Naive thymus-derived CD4-positive, alpha-beta T cell (primary cell): ENCODE measurements around the gene HACE1. TPM values are rescaled to one million over a fixed set of nuclear protein-coding genes. Genes with fewer than 3 reads are reported as not detected.

Source experiments
- ATAC-seq: fragments of 150-1000 bp; cut with Tn5 transposase; 2 replicates; pipeline ENCODE4 v1.10.0; 2021; ENCODE audit warnings: mild to moderate bottlenecking, moderate library complexity
- CTCF ChIA-PET: fragments of 350-600 bp; sonication (Branson Sonifier 250); formaldehyde crosslinking; loops from one replicate; lab custom pipeline; 2021; ENCODE audit warnings: antibody characterized with exemption; lab: Charles Lee
- POLR2A ChIA-PET: fragments of 350-600 bp; sonication (Branson Sonifier 250); formaldehyde crosslinking; loops from one replicate; lab custom pipeline; 2021; ENCODE audit warnings: antibody characterized with exemption, inconsistent platforms; lab: Charles Lee
- DNase-seq, 9 donors: peaks; one replicate each; pipeline versions ENCODE4 v3.0.0 to v3.0.0-alpha.2; 2020 to 2022; ENCODE audit warnings: mixed read lengths in 1 of 9
- H3K27ac ChIP-seq: one replicate; pipeline ENCODE4 v1.7.0; 2013; ENCODE audit warnings: mild to moderate bottlenecking, low read depth, low read length, moderate library complexity
- H3K27me3 ChIP-seq, 2 donors: one replicate each; pipeline ENCODE4 v1.7.0; 2013; ENCODE audit warnings: low read length in 2 of 2, mild to moderate bottlenecking in 2 of 2, moderate library complexity in 2 of 2; ENCODE audit not compliant: control insufficient read depth in 2 of 2, insufficient read depth in 2 of 2
- H3K36me3 ChIP-seq, 3 experiments: 1 replicate in 2 of 3; 2 replicates in 1 of 3; pipeline ENCODE4 v1.7.0; 2013; ENCODE audit warnings: low read length in 3 of 3, mild to moderate bottlenecking in 3 of 3, moderate library complexity in 1 of 3; ENCODE audit not compliant: insufficient read depth in 3 of 3, control insufficient read depth in 2 of 3
- H3K4me1 ChIP-seq, 2 donors: one replicate each; pipeline ENCODE4 v1.7.0; 2013; ENCODE audit warnings: low read length in 2 of 2, mild to moderate bottlenecking in 2 of 2, moderate library complexity in 1 of 2; ENCODE audit not compliant: control insufficient read depth in 2 of 2, insufficient read depth in 2 of 2
- H3K4me3 ChIP-seq: 2 replicates; pipeline ENCODE4 v1.7.0; 2013; ENCODE audit warnings: mild to moderate bottlenecking, low read length
- H3K9me3 ChIP-seq, 3 experiments: 1 replicate in 2 of 3; 2 replicates in 1 of 3; pipeline ENCODE4 v1.7.0; 2013; ENCODE audit warnings: low read length in 3 of 3; ENCODE audit not compliant: control insufficient read depth in 2 of 3
- H3K27ac Mint-ChIP-seq, 9 donors: one replicate each; pipeline ENCODE4 v1.8.0; 2020 to 2022; ENCODE audit warnings: mixed read lengths in 9 of 9, mild to moderate bottlenecking in 8 of 9, moderate library complexity in 5 of 9, inconsistent platforms in 2 of 9
- H3K27me3 Mint-ChIP-seq, 5 donors: one replicate each; pipeline ENCODE4 v1.8.0; 2021 to 2022; ENCODE audit warnings: mixed read lengths in 5 of 5, mild to moderate bottlenecking in 1 of 5
- H3K36me3 Mint-ChIP-seq, 5 donors: one replicate each; pipeline ENCODE4 v1.8.0; 2020 to 2022; ENCODE audit warnings: mixed read lengths in 5 of 5, mild to moderate bottlenecking in 3 of 5, inconsistent platforms in 1 of 5
- H3K4me1 Mint-ChIP-seq, 7 donors: one replicate each; pipeline ENCODE4 v1.8.0; 2020 to 2022; ENCODE audit warnings: mixed read lengths in 7 of 7, mild to moderate bottlenecking in 3 of 7, inconsistent platforms in 1 of 7
- H3K4me3 Mint-ChIP-seq, 10 donors: one replicate each; pipeline ENCODE4 v1.8.0; 2020 to 2022; ENCODE audit warnings: mild to moderate bottlenecking in 10 of 10, mixed read lengths in 10 of 10, moderate library complexity in 6 of 10, inconsistent platforms in 2 of 10
- H3K9me3 Mint-ChIP-seq, 11 donors: one replicate each; pipeline ENCODE4 v1.8.0; 2020 to 2022; ENCODE audit warnings: mixed read lengths in 11 of 11, mild to moderate bottlenecking in 4 of 11, inconsistent platforms in 1 of 11, moderate library complexity in 1 of 11
- intact Hi-C, 2 donors: fragments of 100-400 bp; cut with micrococcal nuclease; formaldehyde crosslinking; loops; one replicate each; pipeline ENCODE4 v1.15.1; 2023
- polyA plus RNA-seq, 2 donors: library from polyadenylated mRNA; unstranded; fragments of 300-500 nt; fragmentation: Illumina TruSeq; gene quantifications; one replicate each; pipeline ENCODE4 v1.2.3, GENCODE V29; 2021
- total RNA-seq, 6 experiments: library from RNA in 5 of 6; stranded (reverse) in 5 of 6; gene quantifications; 1 replicate in 5 of 6; 2 replicates in 1 of 6; pipeline ENCODE4 v1.2.3 and lab custom pipeline; 2021 to 2026

HACE1 gene
- total and polyA plus RNA-seq, 7 experiments from 2014 or later: 4.1 to 17.1 (median 12.1) TPM

DNA sequence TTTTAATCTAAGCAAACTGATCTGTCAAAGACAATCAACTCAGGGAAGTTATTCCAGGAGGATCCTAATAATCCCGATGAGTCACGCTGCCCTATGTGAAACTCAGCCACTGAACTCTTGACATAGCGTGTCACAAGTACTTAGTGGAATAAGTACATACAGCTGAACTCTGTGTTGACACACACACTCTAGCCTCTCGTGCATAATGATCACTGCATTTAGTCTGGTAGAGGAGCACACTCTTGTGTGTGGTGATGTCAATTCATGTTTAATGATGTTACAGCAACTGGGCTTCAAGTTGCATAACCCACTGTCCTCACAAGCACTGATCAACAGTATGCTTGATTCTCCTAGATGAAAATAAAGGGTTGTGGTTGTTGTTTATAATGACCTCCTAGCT lies 148.3 kb downstream of the HACE1 start:
- no peak for DNase-seq

DNA sequence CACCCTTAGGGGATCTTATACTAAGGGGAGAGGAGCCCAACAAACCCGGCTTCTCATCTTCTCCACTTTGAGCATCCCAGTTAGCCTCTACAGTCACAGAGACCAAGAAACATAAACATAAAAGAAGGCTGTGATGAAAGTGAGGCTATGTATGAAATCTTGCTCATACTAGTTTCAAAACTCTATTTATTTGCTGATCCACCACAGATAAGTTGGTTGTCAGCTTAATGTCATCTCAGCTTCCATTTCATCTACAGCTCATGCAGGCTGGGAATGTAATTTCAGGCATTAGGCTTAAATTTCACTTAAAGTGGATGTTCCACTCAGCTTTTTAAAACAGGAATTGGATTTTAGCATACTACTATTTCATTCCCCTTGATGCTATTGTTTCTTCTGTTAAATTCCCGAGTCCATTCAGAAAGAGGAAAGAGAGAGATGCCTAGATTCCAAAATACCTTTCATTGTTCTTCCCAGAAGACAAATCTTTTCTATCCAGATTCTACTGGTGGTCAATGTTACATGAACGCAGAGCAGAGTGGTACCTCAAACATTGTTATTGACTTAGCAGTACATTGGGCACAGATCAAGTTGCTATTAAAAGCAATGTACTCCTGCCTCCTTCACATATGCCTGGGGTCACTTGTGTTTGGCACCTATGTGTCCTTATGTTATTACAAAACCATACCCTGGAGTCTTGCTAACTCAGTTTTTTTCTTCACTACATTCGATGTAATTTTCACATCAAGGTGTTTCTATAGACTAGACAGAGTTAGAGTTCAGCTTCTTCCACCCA lies 149.0 kb downstream of the HACE1 start:
- H3K27ac Mint-ChIP-seq: no peak overlapping the region
- POLR2A ChIA-PET: no interaction called here
- H3K9me3 Mint-ChIP-seq: peaks cover 0 to 20% (median 6%) of the 10 kb centered on the region in 11 donors
- Histone ChIP-seq H3K4me1 (peaks cover 1 to 6% of the 10 kb centered on the region in 2 donors), H3K9me3 (no peaks in the 10 kb centered on the region), H3K36me3 (no peaks in the 10 kb centered on the region), H3K4me3 (no peak overlapping the region), H3K27me3 (no peaks in the 10 kb centered on the region), H3K27ac (no peak overlapping the region)
- H3K36me3 Mint-ChIP-seq: peaks cover 0 to 16% (median 5%) of the 10 kb centered on the region in 5 donors
- DNase-seq: no peak
- ATAC-seq: no peak
- H3K4me3 Mint-ChIP-seq: no peak overlapping the region
- intact Hi-C loops: no loop called here
- H3K4me1 Mint-ChIP-seq: peaks cover 6 to 21% (median 12%) of the 10 kb centered on the region in 7 donors
- H3K27me3 Mint-ChIP-seq: no peaks in the 10 kb centered on the region
- CTCF ChIA-PET: no interaction called here

More for the DNA sequence above, 148.3 kb downstream of the HACE1 start:
- no peak overlapping the region for H3K27ac Mint-ChIP-seq
- Histone ChIP-seq H3K4me3 (no peak overlapping the region), H3K4me1 (peaks cover 0 to under 1% of the 10 kb centered on the region in 2 donors), H3K27ac (no peak overlapping the region), H3K27me3 (no peaks in the 10 kb centered on the region), H3K36me3 (no peaks in the 10 kb centered on the region), H3K9me3 (no peaks in the 10 kb centered on the region)
- intact Hi-C loops: no loop called here
- CTCF ChIA-PET: no interaction called here
- peaks cover under 1 to 15% (median 8%) of the 10 kb centered on the region in 7 donors for H3K4me1 Mint-ChIP-seq
- no peaks in the 10 kb centered on the region for H3K27me3 Mint-ChIP-seq
- no peak overlapping the region for H3K4me3 Mint-ChIP-seq
- H3K9me3 Mint-ChIP-seq: peaks cover 0 to 18% (median 6%) of the 10 kb centered on the region in 11 donors
- H3K36me3 Mint-ChIP-seq: peaks cover 0 to 15% (median 5%) of the 10 kb centered on the region in 5 donors
- ATAC-seq: peak; percentile 32
- POLR2A ChIA-PET: no interaction called here

DNA sequence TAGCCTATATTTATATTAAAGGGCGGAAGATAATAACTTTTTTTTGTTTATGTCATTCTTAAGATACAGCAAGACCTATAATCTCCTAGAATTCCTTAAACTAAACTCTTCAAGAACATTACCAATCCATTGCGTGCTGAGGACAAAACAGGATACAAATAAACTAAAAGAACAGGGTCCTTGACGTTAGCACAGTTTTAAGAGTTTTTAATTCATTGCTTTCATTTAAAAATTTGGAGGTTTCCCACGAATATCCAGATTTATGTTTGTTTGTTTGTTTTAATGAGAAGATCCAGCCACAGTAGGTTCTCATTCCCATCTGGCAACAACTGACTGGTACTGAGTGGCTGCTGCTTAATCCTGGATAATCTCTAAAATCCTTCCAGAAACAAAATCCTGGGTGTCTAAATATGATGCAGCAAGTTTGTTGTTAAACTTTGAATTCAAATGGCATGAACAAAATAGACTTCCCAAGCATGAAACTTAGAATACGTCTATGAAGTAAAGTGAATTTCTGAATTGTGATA lies 153.7 kb downstream of the HACE1 start:
- H3K27me3 Mint-ChIP-seq: no peaks in the 10 kb centered on the region
- ATAC-seq: no peak
- Histone ChIP-seq H3K27me3 (no peaks in the 10 kb centered on the region), H3K27ac (no peak overlapping the region), H3K36me3 (no peaks in the 10 kb centered on the region), H3K4me1 (peaks cover 20 to 30% of the 10 kb centered on the region in 2 donors), H3K9me3 (no peaks in the 10 kb centered on the region), H3K4me3 (no peak overlapping the region)
- intact Hi-C loops: loop anchor here (2.0 to 10.0 kb wide), 2 partner anchors 23 to 149 kb away; partner anchors contain the start of gene HACE1 (in 1 of the 2)
- DNase-seq: no peak
- peaks cover 0 to 21% (median 5%) of the 10 kb centered on the region in 5 donors for H3K36me3 Mint-ChIP-seq
- H3K4me3 Mint-ChIP-seq: peak overlapping the region in 9 of 10 donors; percentile 64 to 88 (median 80)
- H3K9me3 Mint-ChIP-seq: peaks cover 0 to 20% (median 6%) of the 10 kb centered on the region in 11 donors
- ChIA-PET POLR2A (no interaction called here), CTCF (no interaction called here)
- peaks cover 25 to 55% (median 46%) of the 10 kb centered on the region in 7 donors for H3K4me1 Mint-ChIP-seq
- H3K27ac Mint-ChIP-seq: peak overlapping the region in 4 of 9 donors; percentile 9 to 82 (median 67)

DNA sequence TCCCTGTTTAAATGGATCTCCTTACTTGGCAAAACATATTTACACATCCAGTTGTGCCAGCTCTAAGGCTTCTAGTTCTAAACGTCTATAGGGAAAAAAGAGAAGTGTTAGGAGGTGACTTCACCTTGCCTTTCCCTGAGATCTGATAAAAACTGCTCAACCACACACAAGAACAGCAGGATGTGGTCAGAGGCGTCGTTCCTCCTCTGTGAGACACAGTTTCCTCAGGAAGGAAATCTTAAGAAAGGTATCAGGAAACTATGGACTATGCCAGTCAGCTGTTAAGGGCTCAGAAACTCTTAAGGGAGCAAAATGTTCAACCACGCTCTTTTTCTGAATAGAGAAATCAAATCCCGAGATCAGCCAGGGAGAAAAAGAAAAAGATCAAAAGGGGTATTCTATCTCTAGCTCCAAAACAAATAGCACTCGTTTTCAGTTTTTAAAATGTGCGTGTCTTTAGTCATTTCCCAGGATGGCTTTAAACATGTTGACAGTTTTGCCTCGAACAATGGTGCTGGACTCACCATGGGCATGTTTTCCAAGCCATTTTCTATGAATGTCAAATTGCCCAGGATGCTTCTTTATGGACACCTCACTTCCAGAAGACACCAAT lies 154.5 kb downstream of the HACE1 start:
- ATAC-seq (peak; percentile 87), DNase-seq (peak in 8 of 9 donors; percentile 20 to 66 (median 60))
- peaks cover 0 to 21% (median 5%) of the 10 kb centered on the region in 5 donors for H3K36me3 Mint-ChIP-seq
- Histone ChIP-seq H3K9me3 (no peaks in the 10 kb centered on the region), H3K4me3 (peak overlapping the region; percentile 11), H3K4me1 (peaks cover 20 to 30% of the 10 kb centered on the region in 2 donors), H3K27me3 (no peaks in the 10 kb centered on the region), H3K36me3 (no peaks in the 10 kb centered on the region), H3K27ac (no peak overlapping the region)
- peaks cover 0 to 20% (median 6%) of the 10 kb centered on the region in 11 donors for H3K9me3 Mint-ChIP-seq
- ChIA-PET CTCF (no interaction called here), POLR2A (no interaction called here)
- H3K27me3 Mint-ChIP-seq: no peaks in the 10 kb centered on the region
- intact Hi-C loops: loop anchor here (2.0 to 10.0 kb wide), 2 partner anchors 22 to 150 kb away; partner anchors contain the start of gene HACE1 (in 1 of the 2)
- H3K4me3 Mint-ChIP-seq: peak overlapping the region; percentile 64 to 88 (median 80)
- peaks cover 27 to 54% (median 46%) of the 10 kb centered on the region in 7 donors for H3K4me1 Mint-ChIP-seq
- H3K27ac Mint-ChIP-seq: peak overlapping the region; percentile 28 to 81 (median 66)

DNA sequence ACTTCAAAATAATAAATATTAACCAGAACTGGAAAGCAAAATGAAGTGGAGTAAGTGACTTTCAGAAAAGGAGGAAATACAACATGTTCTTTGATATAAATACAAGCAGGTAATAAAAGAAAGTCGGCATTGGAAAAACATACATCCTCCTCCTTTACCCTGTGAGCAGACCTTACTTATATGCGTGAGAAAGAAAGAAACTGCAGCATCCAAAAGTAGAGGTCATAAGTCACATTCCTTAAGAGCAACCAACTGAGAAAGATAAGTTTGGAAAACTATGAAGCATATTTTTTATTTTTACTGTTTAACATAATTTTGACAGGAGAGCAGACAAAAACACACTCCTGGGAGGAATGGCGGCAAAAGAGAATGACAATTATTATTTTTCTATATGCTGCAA lies 155.5 kb downstream of the HACE1 start:
- Histone ChIP-seq H3K4me1 (peaks cover 20 to 30% of the 10 kb centered on the region in 2 donors), H3K9me3 (no peaks in the 10 kb centered on the region), H3K27me3 (no peaks in the 10 kb centered on the region), H3K27ac (no peak overlapping the region), H3K4me3 (no peak overlapping the region), H3K36me3 (no peaks in the 10 kb centered on the region)
- POLR2A ChIA-PET: no interaction called here
- DNase-seq (no peak), ATAC-seq (no peak)
- CTCF ChIA-PET: no interaction called here
- Mint-ChIP-seq H3K9me3 (peaks cover 0 to 12% (median 1%) of the 10 kb centered on the region in 11 donors), H3K4me1 (peaks cover 29 to 58% (median 46%) of the 10 kb centered on the region in 7 donors), H3K27ac (peak overlapping the region in 3 of 9 donors; percentile 28 to 64 (median 62)), H3K4me3 (peak overlapping the region in 9 of 10 donors; percentile 12 to 82 (median 56)), H3K36me3 (peaks cover 0 to 16% (median under 1%) of the 10 kb centered on the region in 5 donors), H3K27me3 (no peaks in the 10 kb centered on the region)
- intact Hi-C loops: loop anchor here (2.0 to 10.0 kb wide), 2 partner anchors 21 to 151 kb away; partner anchors contain the start of gene HACE1 (in 1 of the 2)

DNA sequence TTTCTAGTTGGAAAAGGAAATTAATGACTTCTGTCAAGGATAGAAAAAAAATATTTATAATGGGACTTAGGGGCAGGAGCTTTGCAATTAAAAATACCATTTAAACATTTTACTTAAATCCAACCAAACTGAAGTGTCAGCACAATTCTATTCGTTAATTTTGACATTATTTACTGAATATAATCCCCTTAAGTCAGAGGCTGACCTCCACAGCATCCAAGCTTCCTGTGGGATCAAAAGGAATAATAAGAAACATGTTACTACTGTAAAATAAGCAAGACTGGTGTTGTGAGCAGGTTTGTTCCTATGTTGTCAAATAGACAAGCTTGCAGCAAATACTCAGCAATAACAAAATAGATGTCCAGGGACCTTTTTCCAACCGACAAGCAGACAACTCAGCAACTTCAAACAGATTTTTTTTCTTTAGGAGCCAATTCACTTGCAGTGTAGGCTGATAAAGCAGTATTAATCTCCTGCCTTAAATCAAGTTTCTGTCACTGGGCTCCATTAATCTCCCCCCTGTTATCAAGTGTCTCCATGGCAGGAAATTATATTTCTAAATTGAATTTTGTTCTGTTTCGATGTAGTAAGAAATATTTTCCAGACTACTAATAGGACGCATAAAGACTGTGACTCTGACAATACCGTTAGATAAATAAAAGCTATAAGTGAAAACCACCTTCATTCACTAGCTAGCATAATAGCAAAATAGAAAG lies 157.4 kb downstream of the HACE1 start:
- Histone ChIP-seq H3K27ac (no peak overlapping the region), H3K27me3 (no peaks in the 10 kb centered on the region), H3K9me3 (no peaks in the 10 kb centered on the region), H3K4me1 (peaks cover 20 to 30% of the 10 kb centered on the region in 2 donors), H3K4me3 (no peak overlapping the region), H3K36me3 (no peaks in the 10 kb centered on the region)
- no peak for DNase-seq
- Mint-ChIP-seq H3K27me3 (no peaks in the 10 kb centered on the region), H3K9me3 (peaks cover 0 to 10% (median 0%) of the 10 kb centered on the region in 11 donors), H3K4me3 (peak overlapping the region in 3 of 10 donors; percentile 5 to 82 (median 6)), H3K36me3 (peaks cover 0 to 7% (median 0%) of the 10 kb centered on the region in 5 donors), H3K27ac (peak overlapping the region in 1 of 9 donors; percentile 2), H3K4me1 (peaks cover 29 to 66% (median 53%) of the 10 kb centered on the region in 7 donors)
- ATAC-seq: no peak
- CTCF ChIA-PET: interaction anchor here (1.0 kb wide), 1 partner anchor 87 kb away, joined by 4 read pairs; no protein-coding TSS in a partner anchor
- intact Hi-C loops: loop anchor here in 1 of 2 donors (10.0 kb wide), 1 partner anchor 153 kb away; the partner anchor contains the start of gene HACE1
- POLR2A ChIA-PET: no interaction called here
